Fibroblast of the aortic adventitia (primary cell): Measurements from ENCODE around the gene LTBP1. TPM values are rescaled to one million over a fixed set of nuclear protein-coding genes. Genes with fewer than 3 reads are reported as not detected.

Experiments
- DNase-seq: peaks from one replicate; pipeline ENCODE4 v3.0.0-alpha.2; 2010; ENCODE audit warnings: low read depth
- H3K4me3 ChIP-seq: 2 replicates; pipeline ENCODE4 v1.5.1; 2011; ENCODE audit warnings: low read depth, mild to moderate bottlenecking, control low read depth, low read length, moderate library complexity
- CTCF ChIP-seq: IDR thresholded peaks from 2 replicates; pipeline ENCODE4 v1.5.1; 2011; ENCODE audit warnings: mild to moderate bottlenecking, low read length, control low read depth, inconsistent platforms; ENCODE audit not compliant: insufficient read depth
- total RNA-seq: library from RNA; depleted of rRNA; stranded (reverse); fragments of >200 nt; gene quantifications from 2 replicates; pipeline ENCODE4 v1.2.3, GENCODE V29; 2012; ENCODE audit warnings: low replicate concordance

LTBP1 gene
- total RNA-seq, 1 donor = 947 TPM

GRCh38 chr2:33085646-33086045, 138.9 kb downstream of the LTBP1 start:
- DNase-seq = peak; percentile 93
- no peak for TF ChIP-seq CTCF
- H3K4me3 ChIP-seq = no peak overlapping the region

- DNase-seq = peak; percentile 91
- TF ChIP-seq CTCF = no peak
- no peak overlapping the region for H3K4me3 ChIP-seq
Observed at GRCh38 chr2:33086400-33087015, 139.8 kb downstream of the LTBP1 start.

GRCh38 chr2:33090553-33091134, 143.9 kb downstream of the LTBP1 start:
- H3K4me3 ChIP-seq = no peak overlapping the region
- no peak for TF ChIP-seq CTCF
- DNase-seq = no peak

GRCh38 chr2:33091541-33092123, 144.9 kb downstream of the LTBP1 start:
- DNase-seq = peak; percentile 47
- TF ChIP-seq CTCF = no peak

GRCh38 chr2:33093283-33093993, 146.7 kb downstream of the LTBP1 start:
- H3K4me3 ChIP-seq = no peak overlapping the region
- DNase-seq = no peak
- no peak for TF ChIP-seq CTCF

More at GRCh38 chr2:33091541-33092123, 144.9 kb downstream of the LTBP1 start:
- no peak overlapping the region for H3K4me3 ChIP-seq

- DNase-seq = no peak
- H3K4me3 ChIP-seq = no peak overlapping the region
- TF ChIP-seq CTCF = no peak
Observed at GRCh38 chr2:33094303-33094702, 147.6 kb downstream of the LTBP1 start.
